Esophagus mucosa (tissue), 1 donor: ENCODE data around the gene LDAH. TPM values are rescaled to one million over a fixed set of nuclear protein-coding genes. Genes with fewer than 3 reads are reported as not detected.

Experiments used
- ATAC-seq: fragments of 200-7000 bp; cut with Tn5 transposase; one replicate; pipeline ENCODE4 v1.9.1; 2020
- total RNA-seq: library from RNA; stranded (reverse); gene quantifications from one replicate; pipeline ENCODE4 v1.2.4, GENCODE V29; 2023
- donor health status: DM: yes; HTN: yes; CAD: no.

LDAH gene
- total RNA-seq, 1 donor from 2014 or later = 10.8 TPM

GRCh38 chr2:20678780-20679179 is 144.1 kb downstream of the LDAH start:
- ATAC-seq = no peak

GRCh38 chr2:20678086-20678395 is 144.9 kb downstream of the LDAH start:
- no peak for ATAC-seq

GRCh38 chr2:20677301-20678085 is 145.4 kb downstream of the LDAH start:
- no peak for ATAC-seq

- ATAC-seq = peak; percentile 45
These were observed 146.3 kb downstream of the LDAH start for GRCh38 chr2:20676353-20677215.

GRCh38 chr2:20675701-20676352 is 147.1 kb downstream of the LDAH start:
- ATAC-seq = peak; percentile 83

DNA sequence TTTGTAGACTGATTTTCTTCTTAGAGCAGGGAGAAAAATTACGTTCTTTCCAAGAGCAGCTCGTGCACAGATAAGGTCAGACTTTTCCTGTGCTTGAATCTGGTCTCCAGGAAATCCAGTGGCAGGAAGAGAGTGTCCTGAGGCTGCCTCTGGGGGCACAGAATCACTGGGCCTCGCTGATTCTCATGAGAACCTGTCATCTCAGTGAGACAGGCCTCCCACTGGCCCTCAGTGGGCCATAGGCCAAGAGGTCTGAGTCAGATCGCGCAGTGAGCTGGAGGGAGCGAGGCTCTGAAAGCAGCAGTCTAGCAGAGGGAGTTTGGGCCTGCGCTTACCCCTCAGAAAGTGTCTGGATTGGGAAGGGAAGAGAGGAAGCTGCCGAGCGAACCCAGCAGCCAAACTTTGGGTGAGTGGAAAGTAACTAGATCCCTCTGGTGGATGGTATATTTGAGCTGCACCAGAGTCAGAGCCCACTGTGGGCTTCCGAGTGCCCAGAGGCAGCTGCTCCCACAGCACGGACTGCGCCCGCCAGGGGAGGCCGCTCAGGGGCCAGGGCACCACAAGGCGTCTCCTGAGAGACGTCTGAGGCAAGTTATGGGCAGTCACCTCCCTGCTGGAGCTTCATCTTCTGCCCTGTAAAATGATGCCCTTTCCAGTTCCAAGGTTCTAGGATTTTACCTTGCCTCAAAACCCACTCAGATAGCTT is 147.8 kb downstream of the LDAH start:
- peak; percentile 45 for ATAC-seq

DNA sequence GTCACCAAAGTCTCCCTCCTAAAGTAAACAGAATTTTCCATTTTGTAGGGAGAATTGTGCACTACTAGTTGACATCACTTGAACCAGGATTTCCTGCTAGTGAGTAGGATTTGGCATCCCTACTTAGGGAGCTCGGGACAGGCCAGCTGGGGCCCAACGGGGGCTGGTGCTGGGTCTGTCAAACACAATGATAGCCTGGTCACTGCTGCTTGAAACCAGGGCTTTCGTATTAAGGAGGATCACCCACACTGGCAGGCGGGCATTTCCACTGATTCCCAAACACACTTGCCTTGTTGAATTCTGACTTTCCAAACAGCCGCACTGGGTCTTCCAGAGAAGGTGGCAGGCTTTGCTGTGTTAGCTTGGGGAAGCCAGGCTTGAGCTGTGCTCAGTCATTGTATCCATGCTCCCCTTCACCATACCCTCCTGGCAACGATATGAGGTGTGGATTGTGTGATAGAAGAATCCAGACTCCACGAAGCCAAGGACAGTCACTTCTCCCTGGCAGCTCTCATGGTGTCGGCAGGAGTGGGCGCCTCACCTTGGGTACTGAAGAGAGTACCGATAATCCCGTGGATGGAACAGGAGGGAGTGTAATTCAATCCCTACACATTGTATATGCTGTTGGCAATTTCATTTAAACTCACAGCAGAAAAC is 148.5 kb downstream of the LDAH start:
- ATAC-seq = no peak

DNA sequence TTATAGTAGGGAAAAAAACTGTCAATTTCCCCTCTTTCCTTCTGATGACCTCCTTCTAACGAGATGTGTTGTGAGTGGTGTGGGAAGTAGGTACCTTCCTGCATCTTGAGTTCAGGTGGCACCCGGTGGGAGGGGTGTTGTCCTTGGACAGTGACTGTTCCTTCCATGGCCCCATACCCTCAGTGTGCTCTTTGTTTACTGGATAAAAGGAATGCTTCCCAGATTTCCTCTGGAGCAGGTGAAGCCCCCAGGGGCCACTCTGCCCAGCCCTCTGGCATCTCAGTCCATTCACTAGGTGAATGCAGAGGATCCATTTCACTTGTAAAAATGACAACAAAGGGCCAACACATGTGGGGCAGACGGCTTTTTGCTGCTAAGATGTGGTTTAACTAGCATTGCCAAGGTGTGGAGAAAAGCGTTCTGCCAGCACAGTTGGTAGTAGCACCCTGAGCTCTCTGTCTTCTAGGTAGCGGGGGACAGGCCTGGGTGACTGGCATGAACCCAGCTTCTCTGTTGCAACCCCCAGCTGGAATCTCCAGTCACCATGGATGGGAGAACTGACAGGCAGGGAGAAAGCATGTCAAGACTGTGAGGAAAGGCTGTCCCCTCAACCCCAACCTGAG is 149.1 kb downstream of the LDAH start:
- ATAC-seq = no peak

GRCh38 chr2:20672201-20672951 is 150.5 kb downstream of the LDAH start:
- ATAC-seq = no peak

DNA sequence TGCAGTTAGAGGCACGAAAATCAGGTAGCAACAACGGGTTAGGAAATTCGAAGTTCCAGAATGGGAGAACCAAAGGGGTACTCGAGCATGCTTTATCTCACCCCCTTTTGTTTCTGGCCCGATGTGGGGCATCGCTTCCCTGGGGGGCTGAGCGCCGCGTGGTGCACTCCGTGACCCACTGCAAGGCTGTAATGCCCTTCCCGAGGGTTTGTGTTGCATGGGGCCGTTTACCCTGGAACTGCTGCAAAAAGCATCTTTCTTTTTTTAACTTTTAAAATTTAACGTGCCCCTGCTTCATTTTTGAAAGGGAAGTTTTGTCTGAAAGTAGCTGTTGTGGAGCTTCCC is 151.2 kb downstream of the LDAH start:
- ATAC-seq = no peak

DNA sequence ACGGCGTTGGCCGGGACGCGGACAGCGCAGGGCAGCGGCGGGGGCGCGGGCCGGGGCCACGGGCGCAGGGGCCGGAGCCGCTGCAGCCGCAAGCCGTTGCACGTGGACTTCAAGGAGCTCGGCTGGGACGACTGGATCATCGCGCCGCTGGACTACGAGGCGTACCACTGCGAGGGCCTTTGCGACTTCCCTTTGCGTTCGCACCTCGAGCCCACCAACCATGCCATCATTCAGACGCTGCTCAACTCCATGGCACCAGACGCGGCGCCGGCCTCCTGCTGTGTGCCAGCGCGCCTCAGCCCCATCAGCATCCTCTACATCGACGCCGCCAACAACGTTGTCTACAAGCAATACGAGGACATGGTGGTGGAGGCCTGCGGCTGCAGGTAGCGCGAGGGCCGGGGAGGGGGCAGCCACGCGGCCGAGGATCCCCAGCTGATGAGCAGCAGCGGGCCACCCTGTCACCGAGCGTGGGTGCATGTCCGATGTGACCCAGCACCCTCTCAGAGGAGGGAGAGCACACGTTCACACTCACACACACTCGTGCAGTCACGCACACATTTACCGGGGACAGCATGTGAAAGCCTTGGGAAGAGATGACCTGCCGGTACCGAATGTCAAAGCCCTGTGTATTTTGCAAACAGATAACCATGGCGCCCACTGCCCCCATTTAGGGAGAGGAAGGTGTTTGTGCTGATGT is 151.7 kb downstream of the LDAH start:
- no peak for ATAC-seq

DNA sequence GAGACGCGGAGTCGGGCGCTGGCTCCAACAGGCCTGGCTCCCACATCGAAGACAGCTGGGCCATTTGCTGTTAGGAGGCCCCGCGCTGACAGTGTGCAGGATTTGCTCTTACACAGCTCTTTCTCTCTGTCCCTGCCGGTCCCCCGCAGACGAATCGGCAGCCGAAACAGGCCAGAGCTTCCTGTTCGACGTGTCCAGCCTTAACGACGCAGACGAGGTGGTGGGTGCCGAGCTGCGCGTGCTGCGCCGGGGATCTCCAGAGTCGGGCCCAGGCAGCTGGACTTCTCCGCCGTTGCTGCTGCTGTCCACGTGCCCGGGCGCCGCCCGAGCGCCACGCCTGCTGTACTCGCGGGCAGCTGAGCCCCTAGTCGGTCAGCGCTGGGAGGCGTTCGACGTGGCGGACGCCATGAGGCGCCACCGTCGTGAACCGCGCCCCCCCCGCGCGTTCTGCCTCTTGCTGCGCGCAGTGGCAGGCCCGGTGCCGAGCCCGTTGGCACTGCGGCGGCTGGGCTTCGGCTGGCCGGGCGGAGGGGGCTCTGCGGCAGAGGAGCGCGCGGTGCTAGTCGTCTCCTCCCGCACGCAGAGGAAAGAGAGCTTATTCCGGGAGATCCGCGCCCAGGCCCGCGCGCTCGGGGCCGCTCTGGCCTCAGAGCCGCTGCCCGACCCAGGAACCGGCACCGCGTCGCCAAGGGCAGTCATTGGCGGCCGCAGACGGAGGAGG is 152.4 kb downstream of the LDAH start:
- no peak for ATAC-seq

GRCh38 chr2:20669562-20670314 is 153.2 kb downstream of the LDAH start:
- ATAC-seq = no peak

- ATAC-seq = no peak
These were observed 153.9 kb downstream of the LDAH start for GRCh38 chr2:20668871-20669475.

GRCh38 chr2:20668451-20668850 is 154.4 kb downstream of the LDAH start:
- no peak for ATAC-seq

DNA sequence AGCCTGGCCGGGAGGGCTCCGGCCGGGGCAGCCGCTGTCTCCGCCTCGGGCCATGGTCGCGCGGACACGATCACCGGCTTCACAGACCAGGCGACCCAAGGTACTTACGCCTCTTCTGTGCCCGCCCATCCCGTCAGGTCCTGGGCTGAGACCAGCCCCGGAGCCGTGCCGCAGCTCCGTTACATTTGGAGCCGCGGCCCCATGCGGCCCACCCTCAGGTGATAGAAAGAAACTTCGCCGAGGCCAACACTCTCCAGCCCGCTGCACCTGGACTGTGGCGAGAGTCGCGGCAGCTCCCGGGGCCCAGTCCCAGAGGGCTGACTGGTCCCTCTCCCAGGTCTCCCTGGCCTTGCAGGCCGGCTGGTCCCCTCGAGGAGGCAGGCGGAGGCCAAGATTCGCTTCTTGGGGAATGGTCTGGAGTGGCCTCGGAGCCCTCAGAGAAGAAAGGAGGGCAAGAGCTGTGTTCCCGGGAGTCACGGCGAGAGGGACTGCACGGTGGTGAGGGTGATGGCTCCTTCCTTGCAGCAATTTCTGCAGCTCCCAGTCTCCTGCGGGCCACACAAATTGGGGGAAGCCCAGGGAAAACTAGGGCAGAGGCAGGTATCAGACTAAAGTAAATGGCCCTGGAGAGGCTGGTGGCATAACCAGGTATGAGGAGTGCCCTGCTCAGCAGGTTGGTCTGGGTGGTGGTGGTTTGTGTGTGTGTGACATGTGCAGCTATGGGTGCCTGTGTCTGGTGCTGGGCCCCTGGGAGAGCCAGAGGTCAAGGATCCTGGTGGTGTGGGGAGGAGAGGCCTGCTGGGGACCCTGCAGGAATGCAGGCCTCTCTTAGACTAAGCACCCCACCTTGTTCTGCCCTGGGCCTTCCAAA is 155.1 kb downstream of the LDAH start:
- peak; percentile 73 for ATAC-seq

DNA sequence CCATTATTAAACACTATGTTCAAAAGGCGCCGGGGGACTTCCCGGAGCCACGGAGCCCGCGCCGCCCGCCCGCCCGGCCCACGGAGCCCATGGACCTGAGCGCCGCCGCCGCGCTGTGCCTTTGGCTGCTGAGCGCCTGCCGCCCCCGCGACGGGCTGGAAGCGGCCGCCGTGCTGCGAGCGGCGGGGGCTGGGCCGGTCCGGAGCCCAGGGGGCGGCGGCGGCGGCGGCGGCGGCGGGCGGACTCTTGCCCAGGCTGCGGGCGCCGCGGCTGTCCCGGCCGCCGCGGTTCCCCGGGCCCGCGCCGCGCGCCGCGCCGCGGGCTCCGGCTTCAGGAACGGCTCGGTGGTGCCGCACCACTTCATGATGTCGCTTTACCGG is 155.8 kb downstream of the LDAH start:
- ATAC-seq = no peak
